SU-DHL-6 (cell line): ENCODE results near the gene RPL28.

Source experiments
- H2AFZ ChIP-seq: fragments of 200-600 bp; sonication (generic); 2 replicates; pipeline ENCODE4 v1.6.1; 2014; ENCODE audit warnings: low read depth, mild to moderate bottlenecking, moderate library complexity, mixed read lengths, antibody characterized with exemption, low read length; ENCODE audit not compliant: severe bottlenecking
- H3F3A ChIP-seq: fragments of 200-600 bp; shearing (Covaris generic); 2 replicates; pipeline ENCODE4 v1.6.0; 2016; ENCODE audit warnings: antibody characterized with exemption, mild to moderate bottlenecking; ENCODE audit not compliant: insufficient read depth
- H3K27ac ChIP-seq: fragments of 200-600 bp; sonication (generic); 2 replicates; pipeline ENCODE4 v1.5.1; 2016; ENCODE audit warnings: low read depth, mild to moderate bottlenecking, low read length, moderate library complexity, mixed read lengths
- H3K27me3 ChIP-seq: fragments of 200-600 bp; sonication (generic), shearing (Covaris generic); 2 replicates; pipeline ENCODE4 v1.6.0; 2014; ENCODE audit warnings: mild to moderate bottlenecking, low read length
- H3K36me3 ChIP-seq: fragments of 200-600 bp; sonication (generic); 2 replicates; pipeline ENCODE4 v1.6.1; 2014; ENCODE audit warnings: mild to moderate bottlenecking, low read length, mixed read lengths
- H3K4me2 ChIP-seq: fragments of 300-600, 200-600 bp; shearing (Covaris generic), sonication (generic); 2 replicates; pipeline ENCODE4 v1.6.0; 2014; ENCODE audit warnings: low read length, low read depth, mild to moderate bottlenecking; ENCODE audit not compliant: poor library complexity, severe bottlenecking
- H3K4me3 ChIP-seq: fragments of 200-600 bp; sonication (generic); 2 replicates; pipeline ENCODE4 v1.5.1; 2014; ENCODE audit warnings: antibody characterized with exemption, low read length, mild to moderate bottlenecking, mixed read lengths; ENCODE audit not compliant: insufficient read depth, poor library complexity, severe bottlenecking
- H3K79me2 ChIP-seq: fragments of 200-600 bp; sonication (generic); 2 replicates; pipeline ENCODE4 v1.6.1; 2014; ENCODE audit warnings: mild to moderate bottlenecking, low read length, moderate library complexity; ENCODE audit not compliant: insufficient read depth
- H3K9ac ChIP-seq: fragments of 200-600 bp; sonication (generic); 2 replicates; pipeline ENCODE4 v1.7.0; 2014; ENCODE audit warnings: mild to moderate bottlenecking, low read length
- H3K9me2 ChIP-seq: fragments of 200-600 bp; sonication (generic); replicated peaks from 2 replicates; pipeline ENCODE4 v1.6.1; 2014; ENCODE audit warnings: low read length; ENCODE audit not compliant: insufficient read depth
- H3K9me3 ChIP-seq: fragments of 200-600 bp; sonication (generic); 2 replicates; pipeline ENCODE4 v1.6.1; 2014; ENCODE audit warnings: low read length, mixed read lengths; ENCODE audit not compliant: insufficient read depth
- H4K20me1 ChIP-seq: fragments of 200-600 bp; sonication (generic); 2 replicates; pipeline ENCODE4 v1.6.1; 2014; ENCODE audit warnings: low read depth, mild to moderate bottlenecking, antibody characterized with exemption, low read length, moderate library complexity, mixed read lengths
- CTCF ChIP-seq: fragments of 200-600 bp; sonication (generic); IDR thresholded peaks from one replicate; pipeline ENCODE4 v1.5.1; 2017; ENCODE audit warnings: antibody characterized with exemption, mild to moderate bottlenecking, low read length, moderate library complexity; ENCODE audit not compliant: insufficient read depth, poor library complexity, severe bottlenecking
- EZH2phosphoT487 ChIP-seq: fragments of 200-600 bp; sonication (generic), shearing (Covaris generic); conservative IDR thresholded peaks from 2 replicates; pipeline ENCODE4 v1.6.1; 2018; ENCODE audit warnings: mild to moderate bottlenecking, antibody characterized with exemption, low read length, moderate library complexity, mixed read lengths

The RPL28 gene

DNA sequence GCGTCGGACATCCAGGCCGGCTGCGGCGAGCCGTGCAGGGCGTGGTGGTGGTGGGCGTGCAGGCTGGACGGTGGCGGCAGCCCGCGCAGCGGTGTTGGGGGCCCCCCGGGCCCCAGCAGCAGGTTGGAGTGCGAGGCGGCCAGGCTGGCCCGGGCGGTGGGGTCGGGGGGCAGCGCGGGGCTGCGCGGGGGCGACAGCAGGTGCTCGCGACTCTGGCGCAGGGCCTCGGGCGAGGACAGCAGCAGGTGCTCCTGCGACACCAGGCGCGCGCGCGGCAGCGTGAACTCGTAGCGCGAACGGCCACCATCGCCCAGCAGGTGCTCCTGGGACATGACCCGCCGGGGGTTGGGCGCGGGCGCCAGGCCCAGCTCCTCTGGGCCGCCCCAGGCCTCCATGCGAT lies 47.6 kb downstream of the RPL28 start:
- H2AFZ ChIP-seq = no peak overlapping the region
- no peaks in the 10 kb centered on the region for H4K20me1 ChIP-seq
- no peaks in the 10 kb centered on the region for H3K9me2 ChIP-seq
- no peaks in the 10 kb centered on the region for H3F3A ChIP-seq
- H3K4me3 ChIP-seq = no peak overlapping the region
- no peak overlapping the region for H3K27ac ChIP-seq
- no peaks in the 10 kb centered on the region for H3K9me3 ChIP-seq
- TF ChIP-seq EZH2phosphoT487 (no peak), CTCF (no peak)
- H3K79me2 ChIP-seq = no peaks in the 10 kb centered on the region
- H3K27me3 ChIP-seq = no peaks in the 10 kb centered on the region
- no peak overlapping the region for H3K4me2 ChIP-seq
- no peaks in the 10 kb centered on the region for H3K36me3 ChIP-seq
- no peak overlapping the region for H3K9ac ChIP-seq

DNA sequence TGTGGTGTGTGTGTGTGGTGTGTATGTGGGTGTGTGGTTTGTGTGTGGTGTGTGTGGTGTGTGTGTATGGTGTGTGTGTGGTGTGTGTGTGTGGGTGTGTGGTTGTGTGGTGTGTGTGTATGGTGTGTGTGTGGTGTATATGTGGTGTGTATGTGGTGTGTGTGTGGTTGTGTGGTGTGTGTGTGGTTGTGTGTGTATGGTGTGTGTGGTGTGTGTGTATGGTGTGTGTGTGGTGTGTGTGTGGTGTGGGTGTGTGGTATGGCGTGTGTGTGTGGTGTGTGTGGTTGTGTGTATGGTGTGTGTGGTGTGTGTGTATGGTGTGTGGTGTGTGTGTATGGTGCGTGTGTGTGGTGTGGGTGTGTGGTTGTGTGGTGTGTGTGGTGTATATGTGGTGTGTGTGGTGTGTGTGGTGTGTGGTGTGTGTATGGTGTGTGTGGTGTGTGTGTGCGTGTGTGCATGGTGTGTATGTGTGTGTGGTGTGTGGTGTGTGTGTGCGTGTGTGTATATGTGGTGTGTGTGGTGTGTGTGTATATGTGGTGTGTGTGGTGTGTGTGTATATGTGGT lies 48.7 kb downstream of the RPL28 start:
- Histone ChIP-seq H3K27ac (no peak overlapping the region), H3K9me2 (no peaks in the 10 kb centered on the region), H3K9ac (no peak overlapping the region), H3K9me3 (no peaks in the 10 kb centered on the region), H3K4me3 (no peak overlapping the region), H3K36me3 (no peaks in the 10 kb centered on the region), H3K4me2 (no peak overlapping the region), H2AFZ (no peak overlapping the region), H3K27me3 (no peaks in the 10 kb centered on the region), H3F3A (no peaks in the 10 kb centered on the region), H3K79me2 (no peaks in the 10 kb centered on the region), H4K20me1 (no peaks in the 10 kb centered on the region)
- no peak for TF ChIP-seq CTCF
- no peak for TF ChIP-seq EZH2phosphoT487

GRCh38 chr19:55435020-55435419 lies 49.3 kb downstream of the RPL28 start:
- TF ChIP-seq EZH2phosphoT487 = no peak
- TF ChIP-seq CTCF = no peak
- no peaks in the 10 kb centered on the region for H3K27me3 ChIP-seq

More at GRCh38 chr19:55435020-55435419, 49.3 kb downstream of the RPL28 start:
- Histone ChIP-seq H3K36me3 (no peaks in the 10 kb centered on the region), H2AFZ (no peak overlapping the region), H3K9ac (no peak overlapping the region), H3F3A (no peaks in the 10 kb centered on the region), H3K79me2 (no peaks in the 10 kb centered on the region), H4K20me1 (no peaks in the 10 kb centered on the region), H3K4me2 (no peak overlapping the region), H3K4me3 (no peak overlapping the region), H3K9me3 (no peaks in the 10 kb centered on the region), H3K9me2 (no peaks in the 10 kb centered on the region), H3K27ac (no peak overlapping the region)
